Caki2 (cell line): ENCODE results near the gene SFXN2. TPM values are rescaled to one million over a fixed set of nuclear protein-coding genes. Genes with fewer than 3 reads are reported as not detected.
"Not testable (repeated sequence)": the region's sequence is repeated elsewhere in the genome, so short reads cannot be mapped to it uniquely, and the experiment has no call there.

Source experiments
- DNase-seq: peaks from one replicate; pipeline ENCODE4 v3.0.0-alpha.2; 2015; ENCODE audit warnings: low read depth
- in situ Hi-C: cut with HindIII; loops from 2 replicates; pipeline ENCODE4 v1.10.0; 2016; ENCODE audit warnings: low sequenced_read_pairs, low pct_unique_long_range_greater_than_20kb, mixed read lengths
- total RNA-seq: library from RNA; depleted of rRNA; stranded (reverse); fragments of >200 nt; shearing (Covaris generic); gene quantifications from 2 replicates; pipeline ENCODE4 v1.2.3, GENCODE V29; 2014; ENCODE audit warnings: low replicate concordance

SFXN2 gene
- total RNA-seq, 1 experiment from 2014 or later: 22.1 TPM

DNA sequence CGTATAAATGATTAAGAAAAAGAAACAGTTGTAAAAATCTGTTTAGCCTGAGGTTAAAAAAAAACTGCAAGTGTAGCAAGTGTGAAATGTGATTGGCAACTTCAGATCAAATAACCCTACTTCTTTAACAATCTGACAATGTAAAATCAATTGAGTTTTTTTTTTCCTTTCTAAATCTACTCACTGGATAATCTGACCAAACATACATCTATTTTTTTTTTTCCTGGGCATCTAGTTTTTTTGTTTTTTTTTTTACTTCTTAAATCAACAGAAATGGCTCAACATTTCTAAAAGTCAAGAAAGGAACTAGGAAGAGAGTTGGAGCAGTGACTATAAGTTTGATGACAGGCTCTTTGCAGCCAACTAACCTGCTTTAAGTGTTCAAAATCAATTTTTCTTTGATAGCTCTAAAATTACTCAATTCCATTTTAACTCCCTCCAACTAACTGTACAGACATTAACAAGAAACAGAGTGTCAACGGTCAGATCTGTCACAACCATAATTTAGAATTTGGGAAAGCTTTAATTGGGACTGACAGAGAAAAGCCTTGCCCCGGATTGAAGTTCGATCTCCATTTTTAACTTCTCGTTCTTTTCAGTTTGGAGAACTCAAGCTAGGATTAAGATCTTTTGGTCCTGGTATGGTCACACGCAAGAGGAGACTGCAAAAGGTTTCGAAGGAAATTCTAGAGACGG, 1.4 kb upstream of the SFXN2 start:
- in situ Hi-C loops: no loop called here
- no peak for DNase-seq

- no peak for DNase-seq
- in situ Hi-C loops: no loop called here
Measured at GRCh38 chr10:102713539-102713813, 960 bp upstream of the SFXN2 start.

- DNase-seq: peak; percentile 99
- in situ Hi-C loops: no loop called here
Measured at GRCh38 chr10:102713814-102714620, 419 bp upstream of the SFXN2 start, which contains the start of gene ARL3. TSS of gene ARL3 (minus strand) at chr10:102714397. CDS start at chr10:102714275, 122 bp downstream.

- in situ Hi-C loops: no loop called here
- no peak for DNase-seq
Measured at GRCh38 chr10:102715880-102716279, 1.4 kb downstream of the SFXN2 start.

GRCh38 chr10:102716900-102717565, 2.6 kb downstream of the SFXN2 start:
- DNase-seq, in situ Hi-C loops: not testable (repeated sequence)

DNA sequence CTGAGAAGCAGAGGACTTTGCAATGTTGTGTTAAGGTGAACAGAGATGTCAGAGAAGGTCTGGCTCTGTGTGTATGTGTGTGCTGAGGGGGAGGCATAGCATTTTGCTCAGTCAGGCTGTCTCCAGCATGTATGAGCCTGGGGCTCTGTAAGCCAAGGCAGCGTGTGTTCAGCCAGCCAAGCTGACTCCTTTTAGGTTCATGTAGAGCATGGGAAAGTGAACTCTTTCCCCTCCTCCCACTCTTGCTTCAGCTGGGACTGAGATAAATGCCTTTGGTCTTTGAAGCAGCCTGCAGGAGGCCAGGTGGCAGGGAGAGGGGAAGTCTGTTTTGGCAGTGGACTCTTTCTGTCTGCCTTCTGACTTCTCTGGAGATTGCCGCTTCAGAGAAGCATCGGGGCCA, 3.8 kb downstream of the SFXN2 start:
- DNase-seq: no peak

DNA sequence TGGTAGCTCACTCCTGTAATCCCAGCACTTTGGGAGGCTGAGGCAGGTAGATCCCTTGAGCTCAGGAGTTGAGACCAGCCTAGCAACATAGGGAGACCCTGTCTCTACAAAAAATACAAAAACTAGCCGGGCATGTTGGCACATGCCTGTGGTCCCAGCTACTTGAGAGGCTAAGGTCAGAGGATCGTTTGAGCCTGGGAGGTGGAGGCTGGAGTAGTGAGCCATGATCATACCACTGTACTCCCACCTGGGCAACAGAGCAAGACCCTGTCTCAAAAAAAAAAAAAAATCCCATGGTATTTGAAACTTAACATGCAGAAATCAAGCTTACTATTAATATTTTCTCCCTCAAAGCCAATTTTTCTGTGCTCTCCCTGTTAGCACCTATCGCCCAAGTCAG, 5.9 kb downstream of the SFXN2 start:
- no peak for DNase-seq
- in situ Hi-C loops: no loop called here

More for the DNA sequence above, 3.8 kb downstream of the SFXN2 start:
- in situ Hi-C loops: no loop called here

DNA sequence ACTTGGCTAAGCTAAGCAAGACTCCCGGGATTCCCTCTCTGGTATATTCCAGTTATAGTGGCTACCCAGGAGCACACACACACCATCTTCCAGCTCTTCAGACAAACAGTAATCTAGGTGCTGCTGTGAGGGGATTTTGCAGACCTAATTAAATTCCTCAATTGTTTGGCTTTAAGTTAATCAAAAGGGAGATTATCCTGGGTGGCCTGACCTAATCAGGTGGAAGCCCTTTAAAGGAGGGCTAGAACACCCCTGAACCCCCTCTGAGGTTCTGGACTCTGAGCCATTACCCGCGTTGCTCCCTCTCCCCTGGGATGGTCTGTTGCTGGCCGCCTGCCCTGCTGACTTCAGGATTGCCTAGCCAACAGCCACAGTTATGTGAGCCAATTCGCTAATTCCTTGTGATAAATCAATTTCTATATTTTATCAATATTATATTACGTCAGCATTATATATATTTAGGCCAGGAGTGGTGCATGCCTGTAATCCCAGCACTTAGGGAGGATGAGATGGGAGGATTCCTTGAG, 6.4 kb downstream of the SFXN2 start:
- in situ Hi-C loops: no loop called here
- DNase-seq: no peak

DNA sequence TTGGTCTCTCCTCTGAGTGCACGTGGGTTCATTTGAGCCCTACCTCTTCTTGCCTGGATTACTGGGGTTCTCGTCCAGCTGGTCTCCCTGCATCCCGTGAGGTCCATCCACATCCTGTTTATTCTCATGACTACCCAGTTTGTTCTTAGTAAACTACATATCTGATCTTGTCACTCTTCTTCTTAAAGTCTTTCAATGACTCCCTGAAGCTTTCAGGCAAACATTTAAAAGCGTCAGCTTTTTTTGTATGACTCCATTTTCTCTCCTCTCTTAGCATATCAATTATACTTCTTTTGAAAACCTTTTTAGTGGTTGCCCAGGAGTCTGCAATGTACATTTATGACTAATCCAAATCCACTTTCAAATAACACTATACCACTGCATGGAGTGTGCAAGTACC, 7.5 kb downstream of the SFXN2 start:
- DNase-seq: no peak
- in situ Hi-C loops: no loop called here

GRCh38 chr10:102723989-102724388, 9.6 kb downstream of the SFXN2 start:
- in situ Hi-C loops: no loop called here
- DNase-seq: no peak

DNA sequence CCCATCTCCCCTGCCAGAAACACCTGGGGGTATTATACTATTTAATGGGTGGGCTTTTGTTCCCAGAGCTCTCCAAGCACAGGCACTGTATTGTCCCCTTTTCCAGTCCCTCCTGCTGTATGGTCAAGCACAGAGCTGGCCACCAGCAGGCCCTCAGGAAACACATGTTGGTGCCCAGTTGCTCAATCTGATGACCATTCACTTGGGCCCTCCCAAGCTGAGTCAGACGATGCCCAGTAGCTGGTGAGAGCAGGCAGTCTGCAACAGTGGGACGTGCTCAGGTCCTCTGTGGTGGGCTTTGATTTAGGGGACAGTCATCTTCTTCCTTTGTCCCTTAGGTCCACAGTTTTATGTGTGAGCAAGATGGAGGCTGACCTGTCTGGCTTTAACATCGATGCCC, 11.8 kb downstream of the SFXN2 start:
- no peak for DNase-seq

GRCh38 chr10:102727037-102727818, 12.8 kb downstream of the SFXN2 start:
- in situ Hi-C loops: no loop called here
- DNase-seq: no peak

More for the DNA sequence above, 11.8 kb downstream of the SFXN2 start:
- in situ Hi-C loops: no loop called here

- in situ Hi-C loops: no loop called here
- DNase-seq: peak; percentile 58
Measured at GRCh38 chr10:102729029-102730026, 14.9 kb downstream of the SFXN2 start.

GRCh38 chr10:102731222-102731800, 16.9 kb downstream of the SFXN2 start:
- in situ Hi-C loops: no loop called here

GRCh38 chr10:102732661-102733060, 18.2 kb downstream of the SFXN2 start:
- no peak for DNase-seq
- in situ Hi-C loops: no loop called here

More at GRCh38 chr10:102731222-102731800, 16.9 kb downstream of the SFXN2 start:
- no peak for DNase-seq

DNA sequence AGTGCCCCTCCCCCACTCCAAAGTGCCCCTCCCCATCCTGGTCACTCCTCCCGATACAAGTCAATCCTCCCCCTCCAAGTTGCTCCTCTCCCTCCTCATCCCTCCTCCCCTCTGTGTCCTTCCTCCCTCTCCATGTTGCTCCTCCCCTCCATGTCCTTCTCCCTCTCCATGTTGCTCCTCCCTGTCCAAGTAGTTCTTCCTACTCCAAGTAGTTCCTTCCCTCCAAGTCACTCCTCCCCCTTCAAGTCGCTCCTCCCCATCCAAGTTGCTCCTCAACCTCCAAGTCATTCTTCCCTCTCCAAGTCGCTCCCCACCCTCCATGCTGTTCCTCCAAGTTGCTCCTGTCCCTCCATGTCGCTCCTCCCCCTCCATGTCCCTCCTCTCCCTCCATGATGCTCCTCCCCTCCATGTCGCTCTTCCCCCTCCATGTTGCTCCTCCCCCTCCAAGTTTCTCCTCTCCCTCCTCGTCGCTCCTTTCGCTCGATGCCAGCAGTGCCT, 20.7 kb downstream of the SFXN2 start:
- peak; percentile 83 for DNase-seq
- in situ Hi-C loops: no loop called here

DNA sequence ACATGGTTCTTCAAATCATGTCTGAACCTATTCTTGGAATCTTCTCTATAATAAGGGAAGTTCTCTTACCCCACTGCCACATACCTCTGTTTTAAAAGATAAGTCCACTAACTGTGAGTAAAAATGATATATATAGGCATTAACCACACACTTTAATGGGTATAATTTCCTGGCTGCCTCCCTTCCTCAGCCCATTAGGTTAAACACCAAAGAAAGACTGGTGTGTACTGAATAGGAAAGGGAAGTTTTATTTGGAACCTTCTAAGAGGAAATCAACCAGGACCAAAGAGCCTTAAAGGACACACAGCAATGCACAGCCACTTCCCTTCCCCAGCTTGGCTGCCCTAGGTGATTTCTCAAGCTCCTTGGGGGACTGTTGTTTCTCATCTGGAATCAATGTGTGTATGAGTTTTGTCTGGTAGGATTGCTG, 24.3 kb downstream of the SFXN2 start:
- in situ Hi-C loops: no loop called here

More for the DNA sequence above, 24.3 kb downstream of the SFXN2 start:
- no peak for DNase-seq
